ENCODE results near the gene VSTM5.
"Not testable (repeated sequence)": the region's sequence is repeated elsewhere in the genome, so short reads cannot be mapped to it uniquely, and the experiment has no call there.

- TF ChIP-seq CTCF (optimal IDR thresholded peaks at IDR 0.05 in 1 of 3, IDR thresholded peaks at IDR 0.05 in 1 of 3, conservative IDR thresholded peaks at IDR 0.05 in 1 of 3; ENCODE audit: extremely low read depth in 1 of 3, insufficient read depth in 2 of 3, low read length in 3 of 3); EZH2 (IDR thresholded peaks at IDR 0.05; ENCODE audit: low read length): not testable (repeated sequence)
These were observed 28.7 kb upstream of the VSTM5 start for GRCh38 chr11:93879114-93879513.
